GM12801 (cell line): Measurements from ENCODE around the gene PFDN2.

Experiments used
- TF ChIP-seq, protein P1 (sequence below): IDR thresholded peaks from one replicate; pipeline ENCODE4 v1.5.1; 2011; ENCODE audit warnings: control low read depth; ENCODE audit not compliant: insufficient read length; ENCODE audit errors: extremely low read depth

Gene PFDN2

DNA sequence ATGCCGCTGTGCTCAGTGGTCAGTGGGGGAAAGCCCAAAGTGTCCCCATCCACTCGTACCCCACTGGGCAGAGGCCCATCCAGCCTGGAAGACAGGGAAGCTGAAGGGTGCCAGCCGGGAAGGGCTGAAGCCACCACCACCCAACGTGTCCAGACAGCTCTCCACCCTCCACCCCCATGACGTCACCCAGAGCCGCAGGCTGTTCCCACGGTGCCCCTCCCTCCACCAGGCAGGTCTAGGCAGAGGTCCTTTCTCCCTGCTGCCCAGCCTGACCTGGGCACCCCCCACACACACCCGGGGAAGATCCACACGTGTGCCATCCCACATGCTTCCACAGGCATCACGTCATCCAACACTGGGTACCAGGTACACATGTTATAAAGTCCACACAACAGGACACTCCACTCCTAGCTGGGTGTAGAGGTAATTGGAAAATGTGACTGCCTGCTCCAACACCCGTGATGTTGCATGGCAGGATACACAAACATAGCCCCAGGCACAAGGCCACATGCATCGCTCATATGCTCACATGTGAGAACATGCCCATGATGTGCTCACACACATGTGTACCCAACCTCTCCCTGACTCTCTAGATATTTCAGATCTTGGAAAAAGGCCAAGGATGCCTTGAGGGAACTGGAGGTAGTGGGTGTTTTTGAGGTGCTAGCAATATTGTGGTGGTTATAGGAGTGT lies 43.0 kb downstream of the PFDN2 start:
- TF ChIP-seq, protein P1, sequence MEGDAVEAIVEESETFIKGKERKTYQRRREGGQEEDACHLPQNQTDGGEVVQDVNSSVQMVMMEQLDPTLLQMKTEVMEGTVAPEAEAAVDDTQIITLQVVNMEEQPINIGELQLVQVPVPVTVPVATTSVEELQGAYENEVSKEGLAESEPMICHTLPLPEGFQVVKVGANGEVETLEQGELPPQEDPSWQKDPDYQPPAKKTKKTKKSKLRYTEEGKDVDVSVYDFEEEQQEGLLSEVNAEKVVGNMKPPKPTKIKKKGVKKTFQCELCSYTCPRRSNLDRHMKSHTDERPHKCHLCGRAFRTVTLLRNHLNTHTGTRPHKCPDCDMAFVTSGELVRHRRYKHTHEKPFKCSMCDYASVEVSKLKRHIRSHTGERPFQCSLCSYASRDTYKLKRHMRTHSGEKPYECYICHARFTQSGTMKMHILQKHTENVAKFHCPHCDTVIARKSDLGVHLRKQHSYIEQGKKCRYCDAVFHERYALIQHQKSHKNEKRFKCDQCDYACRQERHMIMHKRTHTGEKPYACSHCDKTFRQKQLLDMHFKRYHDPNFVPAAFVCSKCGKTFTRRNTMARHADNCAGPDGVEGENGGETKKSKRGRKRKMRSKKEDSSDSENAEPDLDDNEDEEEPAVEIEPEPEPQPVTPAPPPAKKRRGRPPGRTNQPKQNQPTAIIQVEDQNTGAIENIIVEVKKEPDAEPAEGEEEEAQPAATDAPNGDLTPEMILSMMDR, result no peak

GRCh38 chr1:161073474-161074121 lies 44.2 kb downstream of the PFDN2 start:
- TF ChIP-seq, protein P1, result no peak

DNA sequence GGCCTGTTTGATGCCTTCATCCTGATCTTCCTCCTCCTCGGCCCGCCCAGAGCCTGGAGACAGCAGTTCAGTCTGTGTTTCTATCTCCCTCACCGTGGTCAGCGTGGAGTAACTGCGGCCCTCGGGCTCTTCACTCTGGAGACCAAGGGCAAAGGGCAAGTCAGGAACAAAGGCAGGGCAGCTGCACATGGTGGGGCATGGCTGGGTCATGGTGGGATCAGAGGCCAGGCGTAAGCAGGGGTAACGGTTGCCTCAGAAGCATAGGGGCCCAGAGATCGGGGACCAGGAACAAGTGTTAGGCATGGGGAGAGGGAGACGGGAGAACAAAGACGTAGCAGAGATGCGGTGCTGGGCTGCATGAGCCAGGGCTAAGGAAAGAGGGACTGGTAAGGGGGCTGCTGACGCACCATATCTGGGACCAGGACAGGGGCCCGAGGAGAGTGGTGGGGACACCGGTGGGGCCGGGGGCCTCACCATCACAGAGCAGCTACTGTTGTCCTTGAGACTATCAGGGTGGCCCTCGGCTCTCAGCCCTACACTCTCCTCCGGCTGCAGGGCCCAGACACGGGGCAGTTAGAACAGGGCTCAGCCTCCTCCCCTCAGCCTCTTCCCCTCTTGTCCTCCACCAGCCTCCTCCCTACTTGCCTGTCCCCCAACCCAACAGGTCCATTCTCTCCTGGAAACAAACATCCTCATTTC lies 44.9 kb downstream of the PFDN2 start:
- TF ChIP-seq, protein P1, result no peak

GRCh38 chr1:161071886-161072371 lies 45.9 kb downstream of the PFDN2 start:
- TF ChIP-seq, protein P1, result no peak

- TF ChIP-seq, protein P1, result no peak
Measured at GRCh38 chr1:161070761-161071160, 47.1 kb downstream of the PFDN2 start.

DNA sequence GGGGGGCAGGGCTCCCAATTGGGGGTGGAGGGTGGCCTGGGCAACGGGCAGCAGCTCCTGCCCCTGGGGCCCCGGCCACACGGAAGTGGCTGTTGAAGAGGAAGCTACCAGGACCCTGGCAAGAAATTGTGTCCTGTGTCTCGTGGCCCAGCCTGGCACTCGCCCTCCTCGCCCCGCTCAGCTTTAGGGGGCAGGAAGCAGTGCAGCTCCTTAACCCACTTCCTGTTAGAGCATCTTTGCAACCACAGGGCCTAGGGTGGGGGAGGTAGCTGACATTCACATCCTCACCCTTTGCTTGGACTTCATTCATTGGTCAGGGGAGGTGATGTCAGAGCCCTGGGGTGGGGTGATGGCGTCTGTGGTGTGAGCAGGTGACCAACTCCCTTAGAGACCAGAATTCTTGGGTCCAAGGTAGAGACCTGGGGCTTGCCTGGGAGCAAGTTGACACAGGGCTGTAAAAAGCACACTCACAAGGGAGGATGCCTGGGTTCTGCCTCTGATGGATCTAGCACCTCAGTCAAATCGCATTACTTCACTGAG lies 48.0 kb downstream of the PFDN2 start, which contains the start of gene ARHGAP30:
Gene ARHGAP30, minus strand, starts transcription at position 161 of the 540 bp plus-strand sequence. CDS start 267 bp downstream, outside the sequence.
- TF ChIP-seq, protein P1, result no peak

- TF ChIP-seq, protein P1, result no peak
Measured at GRCh38 chr1:161069241-161069640, 48.6 kb downstream of the PFDN2 start.
